Left lobe of liver (tissue), 2 donors: Measurements from ENCODE around the gene SPSB2. TPM values are rescaled to one million over a fixed set of nuclear protein-coding genes. Genes with fewer than 3 reads are reported as not detected.
"Not testable (repeated sequence)": the region's sequence is repeated elsewhere in the genome, so short reads cannot be mapped to it uniquely, and the experiment has no call there.

ENCODE experiments used
- ATAC-seq: fragments of 200-7000 bp; cut with Tn5 transposase; one replicate; pipeline ENCODE4 v1.9.1; 2020; ENCODE audit warnings: mild to moderate bottlenecking, moderate library complexity
- DNase-seq: peaks from one replicate; pipeline ENCODE4 v3.0.0-alpha.2; 2020; ENCODE audit warnings: low spot score
- total RNA-seq: library from RNA; stranded (reverse); gene quantifications from one replicate; pipeline ENCODE4 v1.2.1, GENCODE V29; 2021
- donor health status: DM: no; HTN: no; CAD: no; lungs with moderate emphysema.
- donor health status: DM: no; HTN: yes; CAD: no.

The SPSB2 gene, protein sequence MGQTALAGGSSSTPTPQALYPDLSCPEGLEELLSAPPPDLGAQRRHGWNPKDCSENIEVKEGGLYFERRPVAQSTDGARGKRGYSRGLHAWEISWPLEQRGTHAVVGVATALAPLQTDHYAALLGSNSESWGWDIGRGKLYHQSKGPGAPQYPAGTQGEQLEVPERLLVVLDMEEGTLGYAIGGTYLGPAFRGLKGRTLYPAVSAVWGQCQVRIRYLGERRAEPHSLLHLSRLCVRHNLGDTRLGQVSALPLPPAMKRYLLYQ
- 4.7 TPM for total RNA-seq

DNA sequence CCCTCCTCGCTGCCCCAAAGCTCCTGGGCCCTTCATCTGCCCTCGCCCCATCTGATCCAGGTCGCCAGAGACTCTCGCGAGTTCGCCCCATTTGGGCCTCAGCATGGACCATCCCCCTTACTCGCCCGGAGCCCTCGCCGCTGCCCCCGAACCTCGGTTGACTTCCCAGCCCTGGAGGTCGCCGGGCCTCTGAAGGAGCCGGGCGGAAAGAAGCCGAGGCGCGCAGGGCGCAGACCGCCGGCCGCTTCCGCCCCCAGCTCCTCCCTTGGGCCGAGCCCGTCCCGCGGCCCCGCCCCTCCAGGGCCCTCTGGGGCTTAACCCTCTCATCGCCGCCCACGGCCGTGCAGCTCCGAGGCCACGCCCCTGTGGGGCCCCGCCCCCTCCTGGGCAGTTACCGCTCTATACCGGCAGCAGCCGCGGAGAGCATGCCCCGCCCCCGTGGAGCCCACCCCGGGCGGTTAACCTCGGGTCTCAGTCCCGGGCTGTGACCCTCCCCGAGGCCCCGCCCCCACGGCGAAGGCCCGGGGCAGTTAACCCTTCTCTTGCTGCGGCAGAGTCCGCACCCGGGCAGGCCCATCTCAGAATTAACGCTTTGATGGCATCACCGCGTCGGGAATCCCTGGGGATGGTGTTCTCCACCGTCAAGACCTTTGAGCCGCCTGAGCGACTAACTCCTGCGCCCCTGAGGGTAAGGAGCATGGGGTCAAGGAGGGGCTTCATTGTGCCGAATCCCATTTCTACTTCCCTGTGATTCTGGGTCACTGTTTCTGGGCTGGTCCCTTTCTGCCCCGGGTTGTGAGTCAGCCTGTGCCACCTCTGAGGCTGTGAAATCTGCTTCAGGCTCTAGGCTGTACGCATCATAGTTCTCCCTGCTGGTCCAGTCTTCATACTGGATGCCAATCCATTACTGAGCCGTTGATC lies at the start of gene SPSB2:
Gene SPSB2, minus strand, starts transcription at position 210 of the 921 bp plus-strand sequence. CDS start 402 bp downstream, outside the sequence.
- ATAC-seq, result peak; percentile 89
- peak; percentile 99 for DNase-seq

DNA sequence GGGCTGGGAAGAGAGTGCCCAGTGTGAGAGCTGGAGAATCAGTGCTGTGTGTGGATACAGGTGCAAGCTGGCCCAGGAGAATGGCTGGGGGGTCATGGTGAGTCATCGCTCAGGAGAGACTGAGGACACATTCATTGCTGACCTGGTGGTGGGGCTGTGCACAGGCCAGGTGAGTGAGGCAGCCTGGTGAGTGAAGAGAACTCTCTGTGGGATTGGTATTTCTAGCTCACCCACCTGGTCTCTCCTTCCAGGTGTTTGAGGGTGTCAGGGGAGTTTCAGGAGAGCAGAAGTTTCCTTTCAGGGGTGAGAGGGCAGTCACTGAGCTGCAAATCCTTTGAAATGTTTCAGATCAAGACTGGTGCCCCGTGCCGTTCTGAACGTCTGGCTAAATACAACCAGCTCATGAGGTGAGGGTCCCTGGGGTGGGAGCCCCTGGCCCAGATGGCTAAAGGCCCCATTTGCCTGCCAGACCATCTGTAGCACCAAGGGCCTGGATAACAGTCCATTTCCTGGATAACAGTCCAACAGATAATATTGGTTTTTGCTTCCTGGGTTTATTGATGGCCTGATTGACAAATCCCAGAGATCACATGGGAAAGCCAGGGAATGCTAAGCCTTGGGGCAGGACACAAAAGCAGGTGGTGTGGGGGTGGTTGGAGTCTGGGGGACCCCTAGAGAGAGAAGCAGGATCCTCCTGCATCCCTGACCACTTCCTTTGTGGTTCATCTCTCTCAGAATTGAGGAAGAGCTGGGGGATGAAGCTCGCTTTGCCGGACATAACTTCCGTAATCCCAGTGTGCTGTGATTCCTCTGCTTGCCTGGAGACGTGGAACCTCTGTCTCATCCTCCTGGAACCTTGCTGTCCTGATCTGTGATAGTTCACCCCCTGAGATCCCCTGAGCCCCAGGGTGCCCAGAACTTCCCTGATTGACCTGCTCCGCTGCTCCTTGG lies 49.2 kb upstream of the SPSB2 start:
- DNase-seq, result no peak
- no peak for ATAC-seq

DNA sequence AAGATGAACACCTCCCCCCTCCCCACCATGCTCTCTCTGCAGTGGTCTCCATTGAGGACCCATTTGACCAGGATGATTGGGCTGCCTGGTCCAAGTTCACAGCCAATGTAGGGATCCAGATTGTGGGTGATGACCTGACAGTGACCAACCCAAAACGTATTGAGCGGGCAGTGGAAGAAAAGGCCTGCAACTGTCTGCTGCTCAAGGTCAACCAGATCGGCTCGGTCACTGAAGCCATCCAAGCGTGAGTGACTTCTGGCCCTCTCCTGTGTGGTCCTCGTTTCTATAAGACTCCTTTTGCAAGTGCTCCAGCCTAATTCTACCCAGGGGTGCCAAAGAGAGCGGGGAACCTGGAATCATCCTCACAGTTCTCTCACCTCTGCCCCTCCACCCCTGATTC lies 48.4 kb upstream of the SPSB2 start:
- no peak for DNase-seq

DNA sequence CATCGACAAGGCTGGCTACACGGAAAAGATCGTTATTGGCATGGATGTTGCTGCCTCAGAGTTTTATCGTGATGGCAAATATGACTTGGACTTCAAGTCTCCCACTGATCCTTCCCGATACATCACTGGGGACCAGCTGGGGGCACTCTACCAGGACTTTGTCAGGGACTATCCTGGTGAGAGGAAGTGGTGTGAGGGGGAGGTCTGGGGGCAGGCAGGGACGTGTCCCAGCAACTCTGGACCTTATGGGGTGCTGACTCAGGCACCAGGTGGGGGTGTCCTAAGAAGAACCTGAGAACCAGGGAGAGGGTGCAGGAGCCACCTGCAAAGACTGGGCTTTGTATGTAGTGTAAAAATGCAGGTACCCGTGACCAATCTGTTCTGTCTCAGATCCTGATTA lies 46.5 kb upstream of the SPSB2 start:
- no peak for DNase-seq
- no peak for ATAC-seq

More for the DNA sequence above, 48.4 kb upstream of the SPSB2 start:
- no peak for ATAC-seq

DNA sequence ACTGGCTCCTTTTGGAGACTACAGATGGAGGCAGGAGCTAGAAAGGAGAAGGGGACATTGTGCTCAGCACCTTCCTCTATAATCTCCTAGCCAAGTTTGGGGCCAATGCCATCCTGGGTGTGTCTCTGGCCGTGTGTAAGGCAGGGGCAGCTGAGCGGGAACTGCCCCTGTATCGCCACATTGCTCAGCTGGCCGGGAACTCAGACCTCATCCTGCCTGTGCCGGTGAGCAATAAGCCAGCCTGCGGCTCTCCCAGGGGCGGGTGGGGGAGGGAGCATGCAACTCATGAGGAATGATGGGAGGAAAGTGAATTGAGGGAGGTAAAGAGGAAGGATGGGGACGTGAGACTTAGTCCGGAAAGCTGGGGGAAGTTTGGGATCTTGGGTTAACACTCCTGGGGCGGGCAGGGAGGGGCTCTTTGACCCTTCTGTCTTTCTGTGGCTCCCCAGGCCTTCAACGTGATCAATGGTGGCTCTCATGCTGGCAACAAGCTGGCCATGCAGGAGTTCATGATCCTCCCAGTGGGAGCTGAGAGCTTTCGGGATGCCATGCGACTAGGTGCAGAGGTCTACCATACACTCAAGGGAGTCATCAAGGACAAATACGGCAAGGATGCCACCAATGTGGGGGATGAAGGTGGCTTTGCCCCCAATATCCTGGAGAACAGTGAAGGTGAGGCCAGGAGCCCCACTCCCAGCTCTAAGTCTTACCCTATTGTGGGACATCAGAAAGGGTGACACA lies 44.6 kb upstream of the SPSB2 start:
- no peak for ATAC-seq
- no peak for DNase-seq

DNA sequence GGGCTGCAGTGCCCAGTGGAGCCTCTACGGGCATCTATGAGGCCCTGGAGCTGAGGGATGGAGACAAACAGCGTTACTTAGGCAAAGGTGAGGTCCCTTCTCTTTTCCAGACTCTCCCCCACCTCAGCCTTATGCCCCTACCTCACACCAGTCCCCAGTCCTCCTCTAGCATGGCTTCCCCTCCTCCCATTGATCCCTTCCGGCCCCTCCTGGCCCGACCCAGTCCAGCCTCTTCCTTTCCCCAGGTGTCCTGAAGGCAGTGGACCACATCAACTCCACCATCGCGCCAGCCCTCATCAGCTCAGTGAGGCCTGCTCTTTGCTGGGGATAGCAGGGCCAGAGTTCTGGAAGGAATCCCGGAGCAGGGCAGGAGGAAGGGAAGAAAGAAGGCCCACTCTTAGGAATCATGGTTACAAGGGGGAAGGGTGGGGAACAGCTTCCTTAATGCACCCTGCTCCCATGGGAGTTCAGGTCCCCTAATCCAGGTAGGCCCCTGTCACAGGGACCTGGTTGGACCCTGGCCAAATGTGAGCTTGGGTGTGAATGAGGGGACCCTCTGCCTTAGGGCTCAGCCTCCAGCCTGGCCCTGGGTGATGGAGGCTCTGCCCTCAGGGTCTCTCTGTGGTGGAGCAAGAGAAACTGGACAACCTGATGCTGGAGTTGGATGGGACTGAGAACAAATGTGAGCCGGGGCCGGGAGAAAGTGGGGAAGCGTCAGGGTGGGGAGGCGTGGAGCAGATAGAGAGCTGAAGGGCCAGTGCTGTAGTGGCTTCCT lies 43.5 kb upstream of the SPSB2 start:
- DNase-seq (no peak), ATAC-seq (no peak)

DNA sequence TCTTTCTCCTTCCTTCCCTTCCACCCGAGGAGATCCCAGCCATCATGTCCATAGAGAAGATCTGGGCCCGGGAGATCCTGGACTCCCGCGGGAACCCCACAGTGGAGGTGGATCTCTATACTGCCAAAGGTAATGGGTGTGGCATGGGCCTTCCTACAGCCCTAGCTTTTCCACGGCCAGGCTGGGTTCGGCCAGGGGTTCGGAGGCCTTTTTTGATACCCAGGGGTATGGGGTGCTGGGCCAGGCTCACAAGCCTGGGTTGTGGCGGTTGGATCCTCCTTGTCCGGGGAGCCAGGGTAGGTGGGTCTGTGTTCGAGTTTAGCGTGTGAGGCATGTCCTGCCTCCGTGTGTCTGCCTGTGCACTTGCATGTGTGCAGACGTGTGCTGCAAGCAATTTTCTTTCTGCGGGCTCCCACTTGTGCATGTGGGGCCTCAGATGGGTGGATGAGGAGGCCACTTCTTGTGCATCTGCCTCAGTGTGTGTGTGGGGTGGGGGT lies 42.7 kb upstream of the SPSB2 start:
- ATAC-seq, result no peak
- no peak for DNase-seq

DNA sequence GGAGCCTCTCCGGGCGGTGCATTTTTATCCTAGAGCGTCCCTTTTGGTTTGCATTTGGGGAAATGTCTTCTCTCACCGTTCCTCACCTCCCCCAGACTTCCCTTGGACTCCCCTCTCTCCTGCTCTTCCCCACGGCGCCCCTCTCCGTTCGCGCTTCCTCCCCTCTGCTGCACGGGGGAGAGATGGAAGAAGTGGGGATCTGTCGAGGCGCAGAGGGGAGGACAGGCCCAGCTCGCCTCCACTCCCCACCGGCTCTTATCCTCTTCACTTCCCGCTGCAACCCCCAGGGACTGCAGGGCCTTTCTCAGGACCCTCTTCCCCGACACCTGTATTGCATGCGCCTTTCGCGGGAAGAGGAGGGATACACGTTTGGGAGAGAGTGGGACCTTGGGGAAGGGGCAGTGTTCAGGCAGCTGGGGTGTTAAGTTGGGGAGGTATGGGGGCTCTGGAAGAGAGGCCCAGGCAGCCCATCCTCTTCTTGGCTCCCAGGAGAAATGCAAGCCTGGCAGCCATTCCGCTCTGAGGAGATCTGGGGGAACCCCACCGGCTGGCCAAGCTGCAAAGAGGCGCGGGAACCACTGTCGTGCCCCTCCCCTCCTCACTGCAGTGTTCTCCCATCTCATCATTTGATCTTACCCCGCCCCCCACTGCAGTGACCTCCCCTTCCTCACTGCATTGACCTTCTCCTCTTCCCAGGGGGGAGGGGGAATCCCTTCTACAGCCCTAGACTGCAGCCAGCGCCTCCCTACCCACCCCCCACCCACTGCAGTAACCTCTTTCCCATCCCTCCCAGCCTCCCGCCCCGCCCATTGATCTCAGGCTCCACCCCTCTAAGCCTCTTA lies 42.1 kb upstream of the SPSB2 start:
- DNase-seq (no peak), ATAC-seq (peak; percentile 10)

DNA sequence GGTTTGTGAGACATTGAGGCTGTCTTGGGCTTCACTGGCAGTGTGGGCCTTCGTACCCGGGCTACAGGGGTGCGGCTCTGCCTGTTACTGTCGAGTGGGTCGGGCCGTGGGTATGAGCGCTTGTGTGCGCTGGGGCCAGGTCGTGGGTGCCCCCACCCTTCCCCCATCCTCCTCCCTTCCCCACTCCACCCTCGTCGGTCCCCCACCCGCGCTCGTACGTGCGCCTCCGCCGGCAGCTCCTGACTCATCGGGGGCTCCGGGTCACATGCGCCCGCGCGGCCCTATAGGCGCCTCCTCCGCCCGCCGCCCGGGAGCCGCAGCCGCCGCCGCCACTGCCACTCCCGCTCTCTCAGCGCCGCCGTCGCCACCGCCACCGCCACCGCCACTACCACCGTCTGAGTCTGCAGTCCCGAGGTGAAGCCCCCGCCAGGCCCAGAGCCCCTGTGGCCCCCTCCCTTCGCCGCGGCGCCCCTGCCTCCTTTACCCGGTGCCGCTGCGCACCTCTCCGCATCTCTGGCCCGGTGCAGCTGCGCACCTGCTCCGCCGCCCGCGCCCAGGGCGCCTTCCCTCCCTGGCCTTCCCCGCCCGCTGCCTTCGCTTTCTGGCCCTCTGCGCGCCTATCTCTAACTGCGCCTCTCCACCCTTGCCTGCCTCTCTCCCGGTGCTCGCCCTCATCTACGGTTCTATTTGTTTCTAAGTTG lies 41.3 kb upstream of the SPSB2 start, which contains the start of gene ENO2:
Gene ENO2, plus strand, starts transcription at position 335 of the 701 bp plus-strand sequence. CDS start 1,253 bp downstream, outside the sequence.
- no peak for DNase-seq
- ATAC-seq, result peak; percentile 73

DNA sequence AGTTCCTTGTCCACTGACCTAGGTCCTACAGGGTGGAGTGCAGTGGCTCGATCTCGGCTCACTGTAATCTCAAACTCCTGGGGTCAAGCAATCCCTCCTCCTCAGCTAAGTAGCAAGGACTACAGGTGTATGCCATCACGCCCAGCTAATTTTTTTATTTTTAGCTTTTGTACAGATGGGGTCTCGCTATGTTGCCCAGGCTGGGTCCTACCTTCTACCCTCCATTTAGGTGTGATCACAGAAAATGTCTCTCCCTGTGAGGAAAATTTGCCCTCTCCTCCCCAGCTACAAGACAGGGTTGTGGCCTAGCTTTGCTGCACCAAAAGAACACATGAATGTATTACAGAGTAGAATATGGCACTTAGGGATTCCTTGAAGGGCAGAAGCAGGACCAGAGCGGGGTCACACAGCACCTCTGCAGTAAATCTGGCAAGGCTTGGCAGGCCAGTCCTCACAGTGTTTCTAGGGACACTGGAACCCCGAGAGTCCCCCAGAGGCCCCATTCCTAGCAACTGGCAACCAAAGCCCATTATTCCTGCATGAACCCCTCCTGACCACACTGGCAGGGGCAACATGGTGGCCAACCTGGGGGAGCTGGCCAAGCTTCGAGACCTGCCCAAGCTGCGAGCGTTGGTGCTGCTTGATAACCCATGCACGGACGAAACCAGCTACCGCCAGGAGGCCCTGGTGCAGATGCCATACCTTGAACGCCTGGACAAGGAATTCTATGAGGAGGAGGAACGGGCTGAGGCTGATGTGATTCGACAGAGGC lies 39.2 kb upstream of the SPSB2 start:
- ATAC-seq (no peak), DNase-seq (no peak)

DNA sequence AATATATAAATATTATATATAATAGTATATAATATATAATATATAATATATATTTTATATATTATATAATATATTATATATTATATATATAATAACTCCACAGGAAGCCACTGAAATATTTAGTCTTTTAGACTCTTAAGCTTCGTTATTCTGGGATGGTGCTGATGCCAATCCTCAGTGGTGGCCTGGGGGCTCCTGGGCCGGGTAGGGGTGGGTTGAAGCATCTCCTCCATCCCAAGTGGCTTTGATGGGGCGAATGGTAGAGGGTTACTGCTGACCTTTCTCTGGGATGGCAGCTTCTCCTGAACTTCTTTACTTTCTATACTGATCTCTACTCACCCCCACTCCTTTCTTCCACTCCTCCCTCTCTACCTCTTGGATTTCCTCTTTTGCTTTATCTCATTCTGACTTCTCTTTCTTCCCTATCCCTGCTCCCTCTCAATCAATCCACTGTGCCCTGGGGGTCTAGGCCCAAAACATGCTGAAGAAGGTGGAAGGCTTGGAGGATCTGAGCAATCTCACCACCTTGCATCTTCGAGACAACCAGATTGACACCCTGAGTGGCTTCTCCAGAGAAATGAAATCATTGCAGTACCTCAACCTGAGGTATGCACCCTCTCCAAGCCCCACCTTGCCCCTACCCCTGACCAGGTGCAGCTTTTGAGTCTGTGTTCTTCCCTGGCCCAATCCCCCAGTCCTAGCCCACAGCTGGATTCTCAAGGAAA lies 36.5 kb upstream of the SPSB2 start:
- DNase-seq, result no peak
- no peak for ATAC-seq

DNA sequence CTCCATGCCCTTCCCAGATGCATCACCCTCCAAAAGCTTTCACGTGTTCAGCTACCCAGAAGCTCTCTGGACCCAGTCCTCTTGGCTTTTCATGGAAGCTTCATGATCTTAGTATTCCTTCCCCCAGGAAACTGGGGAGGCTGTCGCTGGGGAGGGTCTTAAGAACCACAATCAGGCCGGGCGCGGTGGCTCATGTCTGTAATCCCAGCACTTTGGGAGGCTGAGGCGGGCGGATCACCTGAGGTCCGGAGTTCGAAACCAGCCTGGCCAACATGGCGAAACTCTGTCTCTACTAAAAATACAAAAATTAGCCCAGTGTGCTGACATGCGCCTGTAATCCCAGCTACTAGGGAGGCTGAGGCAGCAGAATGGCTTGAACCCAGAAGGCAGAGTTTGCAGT lies 35.0 kb upstream of the SPSB2 start:
- DNase-seq, ATAC-seq: not testable (repeated sequence)

DNA sequence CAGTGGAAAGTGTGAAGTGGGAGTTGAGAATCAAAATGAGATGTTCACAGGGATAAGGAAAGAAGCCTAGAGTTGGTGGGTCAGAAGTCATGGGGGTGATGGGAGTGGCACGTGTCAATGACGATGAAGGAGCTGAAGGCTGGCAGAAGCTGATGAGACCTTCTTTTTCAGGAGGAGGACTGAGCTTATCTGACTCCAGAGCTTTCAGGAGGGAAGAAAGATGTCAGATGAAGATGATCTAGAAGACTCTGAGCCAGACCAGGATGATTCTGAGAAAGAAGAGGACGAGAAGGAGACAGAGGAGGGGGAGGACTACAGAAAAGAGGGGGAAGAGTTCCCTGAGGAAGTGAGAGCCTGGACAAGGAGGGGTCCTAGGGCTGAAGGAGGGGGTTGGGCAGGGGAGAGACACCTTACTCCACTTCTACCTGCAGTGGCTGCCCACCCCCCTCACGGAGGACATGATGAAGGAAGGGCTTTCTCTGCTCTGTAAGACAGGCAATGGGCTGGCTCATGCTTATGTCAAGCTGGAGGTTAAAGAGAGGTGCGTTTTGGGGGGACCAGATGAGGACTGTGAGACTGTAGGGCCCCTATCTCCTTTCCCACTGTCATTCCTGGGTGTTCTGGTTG lies 32.4 kb upstream of the SPSB2 start:
- DNase-seq, result no peak
- no peak for ATAC-seq

DNA sequence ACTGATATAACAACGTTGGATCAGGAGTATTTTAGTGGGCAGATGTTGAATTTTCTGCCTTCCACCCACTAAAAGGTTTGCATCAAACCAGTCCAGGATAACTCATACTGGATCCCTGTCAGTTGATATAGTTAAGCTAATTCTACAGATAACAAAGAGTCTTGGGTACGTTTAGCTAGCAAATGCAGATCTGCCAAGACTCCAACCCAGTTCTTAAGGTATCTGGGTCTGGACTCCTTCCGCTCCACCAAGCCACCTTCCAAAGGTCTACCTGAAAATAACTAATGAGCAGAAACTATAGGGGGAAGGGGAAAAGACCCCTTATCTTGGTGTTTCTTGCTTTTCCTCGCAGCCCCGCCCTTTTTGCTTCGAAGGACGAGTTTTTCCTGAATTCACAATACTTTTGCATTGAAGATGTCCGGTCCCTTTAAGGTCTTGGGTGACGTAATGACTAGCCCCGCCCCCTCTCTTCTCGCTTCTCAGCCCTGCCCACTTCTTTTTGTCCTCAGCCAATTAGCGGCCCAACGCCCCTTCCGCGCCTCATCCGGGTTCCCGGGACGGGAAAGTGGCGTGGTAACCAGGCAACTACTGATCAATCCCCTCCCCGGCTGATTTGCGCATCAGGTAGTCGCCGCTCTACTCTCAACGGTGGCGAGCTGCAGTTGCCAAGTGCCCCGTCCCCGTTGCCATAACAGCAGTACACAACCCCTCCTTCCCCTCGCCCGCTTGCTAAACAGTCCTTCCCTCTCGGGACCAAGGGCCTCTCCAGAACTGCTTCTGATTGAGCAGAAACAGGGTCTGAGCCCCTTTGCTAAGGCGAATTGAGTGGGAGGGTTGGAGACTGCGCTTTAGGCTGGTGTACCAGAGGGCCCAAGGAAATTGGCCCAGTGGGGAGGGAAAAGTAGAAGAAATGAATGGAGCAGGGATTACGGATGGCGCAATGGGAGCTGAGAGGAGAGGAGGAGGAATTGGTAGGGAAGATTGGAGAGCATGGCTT lies 31.5 kb upstream of the SPSB2 start, which contains the start of gene LRRC23:
Gene LRRC23, plus strand, starts transcription at position 543 of the 997 bp plus-strand sequence. CDS start 812 bp downstream, outside the sequence.
- peak; percentile 97 for ATAC-seq
- DNase-seq, result peak; percentile 99
